ENCODE results near the gene CDC73.

DNA sequence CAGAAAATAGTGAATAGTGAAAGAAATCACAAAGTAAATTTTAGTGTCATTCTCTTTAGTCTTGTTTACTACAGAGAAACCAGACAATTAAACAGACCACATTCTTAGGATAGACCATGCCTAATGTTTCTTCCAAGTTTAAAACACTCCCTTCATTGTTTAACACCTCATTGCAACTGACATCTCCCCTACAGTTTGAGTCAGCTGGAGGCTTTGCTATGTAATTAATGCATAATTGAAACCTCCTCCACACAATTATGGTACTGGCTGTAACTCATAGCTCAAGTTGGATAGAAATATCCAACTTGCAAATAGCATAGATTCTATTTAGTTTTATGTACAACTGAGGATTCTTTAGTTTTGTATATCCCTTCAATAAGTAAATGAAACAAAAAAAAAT, 99.8 kb downstream of the CDC73 start:
- TF ChIP-seq, protein P1, sequence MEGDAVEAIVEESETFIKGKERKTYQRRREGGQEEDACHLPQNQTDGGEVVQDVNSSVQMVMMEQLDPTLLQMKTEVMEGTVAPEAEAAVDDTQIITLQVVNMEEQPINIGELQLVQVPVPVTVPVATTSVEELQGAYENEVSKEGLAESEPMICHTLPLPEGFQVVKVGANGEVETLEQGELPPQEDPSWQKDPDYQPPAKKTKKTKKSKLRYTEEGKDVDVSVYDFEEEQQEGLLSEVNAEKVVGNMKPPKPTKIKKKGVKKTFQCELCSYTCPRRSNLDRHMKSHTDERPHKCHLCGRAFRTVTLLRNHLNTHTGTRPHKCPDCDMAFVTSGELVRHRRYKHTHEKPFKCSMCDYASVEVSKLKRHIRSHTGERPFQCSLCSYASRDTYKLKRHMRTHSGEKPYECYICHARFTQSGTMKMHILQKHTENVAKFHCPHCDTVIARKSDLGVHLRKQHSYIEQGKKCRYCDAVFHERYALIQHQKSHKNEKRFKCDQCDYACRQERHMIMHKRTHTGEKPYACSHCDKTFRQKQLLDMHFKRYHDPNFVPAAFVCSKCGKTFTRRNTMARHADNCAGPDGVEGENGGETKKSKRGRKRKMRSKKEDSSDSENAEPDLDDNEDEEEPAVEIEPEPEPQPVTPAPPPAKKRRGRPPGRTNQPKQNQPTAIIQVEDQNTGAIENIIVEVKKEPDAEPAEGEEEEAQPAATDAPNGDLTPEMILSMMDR (IDR thresholded peaks at IDR 0.05; ENCODE audit: low read depth, low read length, poor library complexity, severe bottlenecking) = no peak
- TF ChIP-seq EZH2phosphoT487 (IDR thresholded peaks at IDR 0.05; ENCODE audit: borderline replicate concordance, low read length) = no peak
